Neuronal stem cell (in vitro differentiated cells): ENCODE measurements around the gene SLC30A2.

Source experiments
- DNase-seq: peaks from one replicate; pipeline ENCODE4 v3.0.0-alpha.2; 2013; ENCODE audit warnings: low spot score
- H2AFZ ChIP-seq: one replicate; pipeline ENCODE4 v1.6.1; 2013; ENCODE audit warnings: mild to moderate bottlenecking, low read length, inconsistent platforms
- H2AK5ac ChIP-seq: 2 replicates; pipeline ENCODE4 v1.6.1; 2013; ENCODE audit warnings: low read depth, mild to moderate bottlenecking, inconsistent platforms, low read length, moderate library complexity, mixed read lengths
- H2BK120ac ChIP-seq: 2 replicates; pipeline ENCODE4 v1.6.1; 2013; ENCODE audit warnings: low read depth, mild to moderate bottlenecking, inconsistent platforms, low read length, moderate library complexity, mixed read lengths
- H2BK12ac ChIP-seq: one replicate; pipeline ENCODE4 v1.6.1; 2013; ENCODE audit warnings: low read length, inconsistent platforms
- H2BK15ac ChIP-seq: 2 replicates; pipeline ENCODE4 v1.6.1; 2013; ENCODE audit warnings: mild to moderate bottlenecking, low read length, inconsistent platforms, mixed read lengths
- H2BK5ac ChIP-seq: one replicate; pipeline ENCODE4 v1.6.1; 2013; ENCODE audit warnings: inconsistent platforms, mild to moderate bottlenecking, low read length, moderate library complexity
- H3K14ac ChIP-seq: one replicate; pipeline ENCODE4 v1.6.1; 2013; ENCODE audit warnings: low read length, inconsistent platforms
- H3K18ac ChIP-seq: 2 replicates; pipeline ENCODE4 v1.6.1; 2013; ENCODE audit warnings: low read length, inconsistent platforms
- H3K23ac ChIP-seq: 2 replicates; pipeline ENCODE4 v1.6.1; 2013; ENCODE audit warnings: low read depth, mild to moderate bottlenecking, mixed read lengths, low read length, inconsistent platforms; ENCODE audit not compliant: poor library complexity
- H3K27ac ChIP-seq: replicated peaks from 3 replicates; pipeline ENCODE4 v1.5.1; 2013; ENCODE audit warnings: low read length, inconsistent platforms
- H3K27me3 ChIP-seq, 3 experiments: 2 replicates each; pipeline ENCODE4 v1.6.1; 2013; ENCODE audit warnings: low read length in 3 of 3, mild to moderate bottlenecking in 2 of 3, inconsistent platforms in 1 of 3, low read depth in 1 of 3, mixed read lengths in 1 of 3, moderate library complexity in 1 of 3; ENCODE audit not compliant: control insufficient read depth in 3 of 3, insufficient read depth in 3 of 3
- H3K36me3 ChIP-seq, 2 donors: replicated peaks in 1 of 2; 2 replicates each; pipeline ENCODE4 v1.6.1; 2013; ENCODE audit warnings: low read length in 2 of 2; ENCODE audit not compliant: control insufficient read depth in 2 of 2, insufficient read depth in 2 of 2
- H3K4ac ChIP-seq: 2 replicates; pipeline ENCODE4 v1.6.1; 2013; ENCODE audit warnings: inconsistent platforms, mild to moderate bottlenecking, low read length, moderate library complexity
- H3K4me1 ChIP-seq, 2 donors: 1 replicate in 1 of 2; 2 replicates in 1 of 2; pipeline ENCODE4 v1.6.1; 2013; ENCODE audit warnings: low read length in 2 of 2, low read depth in 1 of 2; ENCODE audit not compliant: control insufficient read depth in 2 of 2, insufficient read depth in 1 of 2
- H3K4me2 ChIP-seq: one replicate; pipeline ENCODE4 v1.6.1; 2013; ENCODE audit warnings: mild to moderate bottlenecking, low read length, inconsistent platforms; ENCODE audit not compliant: insufficient read depth, poor library complexity, severe bottlenecking
- H3K4me3 ChIP-seq, 2 donors: 2 replicates each; pipeline ENCODE4 v1.5.1; 2013; ENCODE audit warnings: low read length in 2 of 2, mild to moderate bottlenecking in 2 of 2, inconsistent platforms in 1 of 2, moderate library complexity in 1 of 2
- H3K79me1 ChIP-seq: one replicate; pipeline ENCODE4 v1.6.1; 2013; ENCODE audit warnings: low read depth, mild to moderate bottlenecking, inconsistent platforms, low read length, moderate library complexity
- H3K9ac ChIP-seq: one replicate; pipeline ENCODE4 v1.6.1; 2013; ENCODE audit warnings: mild to moderate bottlenecking, low read depth, low read length, inconsistent platforms; ENCODE audit not compliant: poor library complexity
- H3K9me3 ChIP-seq, 2 donors: replicated peaks in 1 of 2; 2 replicates each; pipeline versions ENCODE3 to v1.6.1; 2013; ENCODE audit warnings: low read length in 2 of 2, mild to moderate bottlenecking in 2 of 2, inconsistent platforms in 1 of 2, low read depth in 1 of 2, mixed read lengths in 1 of 2, moderate library complexity in 1 of 2; ENCODE audit not compliant: control insufficient read depth in 2 of 2, insufficient read depth in 1 of 2
- H4K8ac ChIP-seq: one replicate; pipeline ENCODE4 v1.6.1; 2013; ENCODE audit warnings: low read depth, mild to moderate bottlenecking, inconsistent platforms, low read length, moderate library complexity
- H4K91ac ChIP-seq: one replicate; pipeline ENCODE4 v1.6.1; 2013; ENCODE audit warnings: low read length, low read depth, mild to moderate bottlenecking, inconsistent platforms; ENCODE audit not compliant: poor library complexity
- WGBS, 2 donors: extraction: QIAGEN DNeasy Blood & Tissue Kit; methylation state at CpG; one replicate each; pipeline ENCODE4 v1.1.7; 2013; ENCODE audit warnings: missing lambda C conversion rate in 2 of 2, mixed read lengths in 1 of 2; ENCODE audit not compliant: insufficient read length in 2 of 2, insufficient replicate concordance in 1 of 2; ENCODE audit errors: extremely low coverage in 2 of 2; 5-methylcytosine and 5-hydroxymethylcytosine counted together

SLC30A2 gene

GRCh38 chr1:26044971-26045721 is 772 bp downstream of the SLC30A2 start:
- H3K23ac ChIP-seq = peak overlapping the region; percentile 32
- no peak overlapping the region for H3K14ac ChIP-seq
- H2BK12ac ChIP-seq = no peak overlapping the region
- no peaks in the 10 kb centered on the region for H3K36me3 ChIP-seq
- no peak overlapping the region for H2BK120ac ChIP-seq
- H3K9me3 ChIP-seq = peaks cover 0 to 2% of the 10 kb centered on the region in 2 donors
- peak overlapping the region; percentile 63 for H3K4me2 ChIP-seq
- H4K8ac ChIP-seq = no peak overlapping the region
- no peak overlapping the region for H4K91ac ChIP-seq
- peak overlapping the region; percentile 73 for H3K9ac ChIP-seq
- no peak for DNase-seq
- peaks cover 0 to 8% of the 10 kb centered on the region in 2 donors for H3K4me1 ChIP-seq
- no peak overlapping the region for H2AK5ac ChIP-seq
- H3K79me1 ChIP-seq = no peaks in the 10 kb centered on the region
- H3K18ac ChIP-seq = peak overlapping the region; percentile 86
- no peak overlapping the region for H2BK5ac ChIP-seq
- peak overlapping the region; percentile 34 for H2BK15ac ChIP-seq
- H3K4me3 ChIP-seq = peak overlapping the region; percentile 24 to 59
- H3K27me3 ChIP-seq = peaks cover 21 to 89% (median 70%) of the 10 kb centered on the region in 3 experiments
- no CpG with 5 or more reads among the region's 29 CpGs for WGBS, 2 donors
- H2AFZ ChIP-seq = peak overlapping the region; percentile 85
- H3K27ac ChIP-seq = no peak overlapping the region
- no peak overlapping the region for H3K4ac ChIP-seq

GRCh38 chr1:26044414-26044813 is 1.5 kb downstream of the SLC30A2 start:
- Histone ChIP-seq H2BK5ac (no peak overlapping the region), H3K9ac (peak overlapping the region; percentile 30), H3K4ac (no peak overlapping the region)

GRCh38 chr1:26043765-26044164 is 2.2 kb downstream of the SLC30A2 start:
- H3K9me3 ChIP-seq = peaks cover 0 to 2% of the 10 kb centered on the region in 2 donors
- no peak overlapping the region for H2BK5ac ChIP-seq
- H4K91ac ChIP-seq = no peak overlapping the region
- no peaks in the 10 kb centered on the region for H3K36me3 ChIP-seq
- no peak for DNase-seq
- no peak overlapping the region for H3K27ac ChIP-seq
- no peak overlapping the region for H2AK5ac ChIP-seq
- H3K27me3 ChIP-seq = peaks cover 21 to 84% (median 62%) of the 10 kb centered on the region in 3 experiments
- H3K4me1 ChIP-seq = peaks cover 0 to 8% of the 10 kb centered on the region in 2 donors
- H3K14ac ChIP-seq = no peak overlapping the region
- H2BK15ac ChIP-seq = no peak overlapping the region
- no peak overlapping the region for H2BK12ac ChIP-seq
- no peak overlapping the region for H3K23ac ChIP-seq
- no CpG with 5 or more reads among the region's 2 CpGs for WGBS, 2 donors
- H3K4me2 ChIP-seq = no peak overlapping the region
- no peak overlapping the region for H3K9ac ChIP-seq
- no peak overlapping the region for H3K18ac ChIP-seq
- H3K79me1 ChIP-seq = no peaks in the 10 kb centered on the region
- H2AFZ ChIP-seq = no peak overlapping the region
- no peak overlapping the region for H3K4me3 ChIP-seq
- H3K4ac ChIP-seq = no peak overlapping the region
- no peak overlapping the region for H4K8ac ChIP-seq
- no peak overlapping the region for H2BK120ac ChIP-seq

More at GRCh38 chr1:26044414-26044813, 1.5 kb downstream of the SLC30A2 start:
- no peaks in the 10 kb centered on the region for H3K79me1 ChIP-seq
- peaks cover 21 to 84% (median 67%) of the 10 kb centered on the region in 3 experiments for H3K27me3 ChIP-seq
- H3K9me3 ChIP-seq = peaks cover 0 to 2% of the 10 kb centered on the region in 2 donors
- H3K23ac ChIP-seq = peak overlapping the region; percentile 9
- H2BK120ac ChIP-seq = no peak overlapping the region
- H3K4me3 ChIP-seq = no peak overlapping the region
- H4K8ac ChIP-seq = no peak overlapping the region
- no peak overlapping the region for H3K14ac ChIP-seq
- peak overlapping the region; percentile 39 for H3K18ac ChIP-seq
- H3K27ac ChIP-seq = no peak overlapping the region
- DNase-seq = no peak
- WGBS, 2 donors = no CpG with 5 or more reads among the region's 3 CpGs
- no peak overlapping the region for H3K4me2 ChIP-seq
- H3K4me1 ChIP-seq = peaks cover 0 to 8% of the 10 kb centered on the region in 2 donors
- H3K36me3 ChIP-seq = no peaks in the 10 kb centered on the region
- no peak overlapping the region for H2BK12ac ChIP-seq
- H2AK5ac ChIP-seq = no peak overlapping the region
- no peak overlapping the region for H2BK15ac ChIP-seq
- no peak overlapping the region for H2AFZ ChIP-seq
- no peak overlapping the region for H4K91ac ChIP-seq

GRCh38 chr1:26041978-26042377 is 3.9 kb downstream of the SLC30A2 start:
- peaks cover 0 to 8% of the 10 kb centered on the region in 2 donors for H3K4me1 ChIP-seq
- no CpG with 5 or more reads among the region's 4 CpGs for WGBS, 2 donors
- H4K8ac ChIP-seq = no peak overlapping the region
- H3K23ac ChIP-seq = no peak overlapping the region
- no peak overlapping the region for H2AK5ac ChIP-seq
- no peak overlapping the region for H3K4me2 ChIP-seq
- H2BK120ac ChIP-seq = no peak overlapping the region
- H3K27me3 ChIP-seq = peaks cover 21 to 77% (median 47%) of the 10 kb centered on the region in 3 experiments
- H3K79me1 ChIP-seq = no peaks in the 10 kb centered on the region
- H2BK5ac ChIP-seq = no peak overlapping the region
- no peak overlapping the region for H3K14ac ChIP-seq
- H3K36me3 ChIP-seq = no peaks in the 10 kb centered on the region
- peaks cover 0 to 2% of the 10 kb centered on the region in 2 donors for H3K9me3 ChIP-seq
- no peak overlapping the region for H4K91ac ChIP-seq
- no peak overlapping the region for H3K4me3 ChIP-seq
- no peak overlapping the region for H3K18ac ChIP-seq
- H2AFZ ChIP-seq = no peak overlapping the region
- H3K9ac ChIP-seq = no peak overlapping the region
- H2BK15ac ChIP-seq = no peak overlapping the region
- no peak overlapping the region for H3K4ac ChIP-seq
- no peak overlapping the region for H2BK12ac ChIP-seq
- no peak overlapping the region for H3K27ac ChIP-seq
- no peak for DNase-seq
